Gastrocnemius medialis (tissue), 4 donors: ENCODE data around the gene SRSF4. TPM values are rescaled to one million over a fixed set of nuclear protein-coding genes. Genes with fewer than 3 reads are reported as not detected.

Experiments used
- ATAC-seq, 2 donors: fragments of 150-250 bp; one replicate each; pipeline ENCODE4 v1.9.1; 2016
- DNase-seq, 2 donors: peaks; one replicate each; pipeline ENCODE4 v3.0.0-alpha.2; 2019
- H3K27ac ChIP-seq, 4 donors: fragments of 200-600 bp; sonication (generic); 1 replicate in 1 of 4; 2 replicates in 3 of 4; pipeline ENCODE4 v1.5.1; 2016 to 2018; ENCODE audit warnings: mild to moderate bottlenecking in 2 of 4, moderate library complexity in 1 of 4
- H3K27me3 ChIP-seq, 3 donors: fragments of 200-600 bp; sonication (generic) in 2 of 3; 1 replicate in 1 of 3; 2 replicates in 2 of 3; pipeline versions ENCODE4 v1.5.1 to v1.6.0; 2016 to 2019; ENCODE audit warnings: mild to moderate bottlenecking in 1 of 3, moderate library complexity in 1 of 3
- H3K36me3 ChIP-seq, 2 donors: fragments of 200-600 bp; sonication (generic) in 1 of 2; one replicate each; pipeline ENCODE4 v1.5.1; 2017 to 2018
- H3K4me1 ChIP-seq, 2 donors: fragments of 200-600 bp; sonication (generic) in 1 of 2; one replicate each; pipeline ENCODE4 v1.5.1; 2016 to 2017; ENCODE audit warnings: mild to moderate bottlenecking in 2 of 2
- H3K4me3 ChIP-seq, 4 donors: fragments of 200-600 bp; sonication (generic) in 3 of 4; 1 replicate in 1 of 4; 2 replicates in 3 of 4; pipeline ENCODE4 v1.5.1; 2016 to 2019; ENCODE audit warnings: mild to moderate bottlenecking in 2 of 4
- H3K9me3 ChIP-seq, 3 donors: fragments of 200-600 bp; sonication (generic) in 2 of 3; 1 replicate in 1 of 3; 2 replicates in 2 of 3; pipeline ENCODE4 v1.5.1; 2016 to 2019
- POLR2A ChIP-seq, 2 donors: fragments of 450-650 bp; IDR thresholded peaks; one replicate each; pipeline ENCODE4 v1.6.1; 2017; ENCODE audit warnings: antibody characterized with exemption in 2 of 2, mild to moderate bottlenecking in 2 of 2, moderate library complexity in 2 of 2
- in situ Hi-C, 4 donors: fragments of 200-750 bp; cut with MboI; loops; one replicate each; pipeline versions ENCODE4 v1.15.0 to v1.8.0; 2017; ENCODE audit warnings: low sequenced_read_pairs in 4 of 4
- intact Hi-C: fragments of 100-400 bp; cut with DNase I; formaldehyde crosslinking; loops from one replicate; pipeline ENCODE4 v1.15.1; 2023; ENCODE audit warnings: low total_unique reads
- total RNA-seq, 4 donors: library from RNA; depleted of rRNA; stranded (reverse); fragments of >200 nt; gene quantifications; one replicate each; pipeline versions ENCODE4 v1.1.0 to v1.2.3, GENCODE V29; 2016
- TF ChIP-seq, protein P1 (sequence below), 5 experiments: fragments of 450-650 bp in 3 of 5; fragments of 200-600 bp in 2 of 5; sonication (generic) in 2 of 5; IDR thresholded peaks in 4 of 5; conservative IDR thresholded peaks in 1 of 5; 1 replicate in 4 of 5; 2 replicates in 1 of 5; pipeline ENCODE4 v1.5.1; 2016 to 2019; ENCODE audit warnings: antibody characterized with exemption in 5 of 5, mild to moderate bottlenecking in 3 of 5, moderate library complexity in 3 of 5

SRSF4 gene
- total RNA-seq, 4 donors from 2014 or later, result 42.4 to 72.5 (median 65.4) TPM

DNA sequence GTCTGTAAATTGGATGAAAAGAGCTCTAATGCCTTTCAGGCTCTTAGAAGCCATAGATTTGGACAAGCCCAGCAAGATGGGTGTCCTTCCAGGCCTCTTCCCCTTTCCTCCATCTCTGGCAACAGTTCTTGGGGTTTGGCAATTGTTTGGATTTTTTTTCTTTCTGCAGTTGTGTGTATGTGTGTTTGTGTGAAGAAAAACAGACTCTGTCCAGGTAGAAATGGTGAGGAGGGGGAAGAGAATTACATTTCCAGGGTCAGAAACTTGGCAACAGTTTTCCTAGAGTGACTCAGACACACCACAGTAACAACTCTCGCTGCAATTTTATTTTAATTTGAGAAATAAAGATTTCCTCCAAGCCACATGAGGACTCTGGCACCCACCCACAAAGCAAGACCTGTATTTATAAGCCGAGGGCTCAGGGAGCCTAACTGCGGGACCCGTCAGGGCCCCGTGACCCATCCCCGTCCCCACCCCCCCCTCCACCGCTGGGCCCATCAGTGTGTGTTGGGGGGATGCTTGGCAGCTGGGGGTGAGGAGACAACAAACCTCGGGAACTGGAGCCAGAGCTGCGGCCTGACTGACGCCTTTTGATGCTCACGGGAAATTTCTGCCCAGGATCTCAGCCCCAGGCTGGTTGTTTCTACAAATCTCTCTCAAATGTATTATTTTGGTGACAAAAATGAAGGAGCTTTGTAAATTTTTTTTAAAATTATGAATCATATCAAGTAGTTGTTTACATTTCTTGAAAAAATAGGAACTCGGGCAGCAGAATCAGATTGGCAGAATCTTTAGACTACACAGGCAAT is 62.4 kb downstream of the SRSF4 start:
- Histone ChIP-seq H3K4me3 (no peak overlapping the region), H3K27ac (no peak overlapping the region), H3K36me3 (peaks cover 0 to 29% of the 10 kb centered on the region in 2 donors), H3K9me3 (no peaks in the 10 kb centered on the region), H3K4me1 (peaks cover 0 to 18% of the 10 kb centered on the region in 2 donors), H3K27me3 (peaks cover 26 to 35% (median 30%) of the 10 kb centered on the region in 3 donors)
- no peak for ATAC-seq
- DNase-seq, result no peak
- in situ Hi-C loops, result no loop called here
- TF ChIP-seq POLR2A (IDR thresholded peaks at IDR 0.05), result no peak
- TF ChIP-seq, protein P1, sequence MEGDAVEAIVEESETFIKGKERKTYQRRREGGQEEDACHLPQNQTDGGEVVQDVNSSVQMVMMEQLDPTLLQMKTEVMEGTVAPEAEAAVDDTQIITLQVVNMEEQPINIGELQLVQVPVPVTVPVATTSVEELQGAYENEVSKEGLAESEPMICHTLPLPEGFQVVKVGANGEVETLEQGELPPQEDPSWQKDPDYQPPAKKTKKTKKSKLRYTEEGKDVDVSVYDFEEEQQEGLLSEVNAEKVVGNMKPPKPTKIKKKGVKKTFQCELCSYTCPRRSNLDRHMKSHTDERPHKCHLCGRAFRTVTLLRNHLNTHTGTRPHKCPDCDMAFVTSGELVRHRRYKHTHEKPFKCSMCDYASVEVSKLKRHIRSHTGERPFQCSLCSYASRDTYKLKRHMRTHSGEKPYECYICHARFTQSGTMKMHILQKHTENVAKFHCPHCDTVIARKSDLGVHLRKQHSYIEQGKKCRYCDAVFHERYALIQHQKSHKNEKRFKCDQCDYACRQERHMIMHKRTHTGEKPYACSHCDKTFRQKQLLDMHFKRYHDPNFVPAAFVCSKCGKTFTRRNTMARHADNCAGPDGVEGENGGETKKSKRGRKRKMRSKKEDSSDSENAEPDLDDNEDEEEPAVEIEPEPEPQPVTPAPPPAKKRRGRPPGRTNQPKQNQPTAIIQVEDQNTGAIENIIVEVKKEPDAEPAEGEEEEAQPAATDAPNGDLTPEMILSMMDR (IDR thresholded peaks at IDR 0.05 in 4 of 5, conservative IDR thresholded peaks at IDR 0.05 in 1 of 5), result no peak
- intact Hi-C loops, result no loop called here

DNA sequence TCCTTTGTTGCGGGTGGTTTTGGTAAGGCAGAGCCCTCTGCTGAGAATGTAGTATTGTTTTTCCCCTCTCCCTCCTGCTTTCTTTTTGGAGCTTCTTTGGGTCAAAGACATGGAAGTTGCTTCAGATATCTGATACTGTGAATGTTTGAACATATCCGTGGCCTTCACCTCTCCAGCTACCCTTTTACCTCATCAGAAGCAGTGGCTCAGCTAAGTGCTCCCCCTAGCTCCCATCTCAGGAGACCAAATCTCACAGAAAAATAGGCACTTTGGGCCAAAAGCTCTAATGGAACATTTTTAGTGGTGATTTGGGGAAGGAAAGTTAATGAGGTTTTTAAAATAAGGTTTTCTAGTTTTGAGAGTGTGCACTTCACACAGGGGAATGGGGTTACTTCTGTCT is 64.3 kb downstream of the SRSF4 start:
- ATAC-seq, result no peak
- H3K4me3 ChIP-seq, result no peak overlapping the region
- no peak for DNase-seq
- H3K4me1 ChIP-seq, result peaks cover 0 to 6% of the 10 kb centered on the region in 2 donors
- H3K36me3 ChIP-seq, result peaks cover 0 to 36% of the 10 kb centered on the region in 2 donors
- TF ChIP-seq, protein P1 (IDR thresholded peaks at IDR 0.05 in 4 of 5, conservative IDR thresholded peaks at IDR 0.05 in 1 of 5), result no peak
- no peak for TF ChIP-seq POLR2A (IDR thresholded peaks at IDR 0.05)
- intact Hi-C loops, result no loop called here
- H3K27ac ChIP-seq, result no peak overlapping the region
- no peaks in the 10 kb centered on the region for H3K9me3 ChIP-seq
- H3K27me3 ChIP-seq, result peaks cover 13 to 17% (median 13%) of the 10 kb centered on the region in 3 donors
- in situ Hi-C loops, result no loop called here

DNA sequence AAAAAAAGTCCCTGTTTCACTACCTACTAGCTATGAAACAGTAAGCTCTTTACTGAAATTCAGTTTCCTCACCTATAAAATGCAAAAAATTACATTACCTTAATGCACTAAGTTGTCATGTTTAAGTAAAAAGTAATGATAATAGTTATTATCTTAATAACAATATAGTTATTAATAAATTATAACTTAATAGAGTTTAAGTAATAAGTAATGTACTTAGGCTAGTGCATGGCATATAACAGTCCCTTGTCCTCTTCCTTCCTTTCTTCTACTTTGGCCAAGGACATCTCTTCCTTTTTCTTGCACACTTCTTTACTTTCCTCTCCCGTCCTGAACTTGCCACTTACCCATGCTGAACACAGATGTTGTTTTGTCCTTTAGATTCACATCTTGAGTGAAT is 67.0 kb downstream of the SRSF4 start:
- Histone ChIP-seq H3K27ac (no peak overlapping the region), H3K27me3 (no peaks in the 10 kb centered on the region), H3K4me1 (no peaks in the 10 kb centered on the region), H3K36me3 (peaks cover 0 to 51% of the 10 kb centered on the region in 2 donors), H3K9me3 (no peaks in the 10 kb centered on the region), H3K4me3 (no peak overlapping the region)
- ATAC-seq (no peak), DNase-seq (no peak)
- TF ChIP-seq, protein P1 (IDR thresholded peaks at IDR 0.05 in 4 of 5, conservative IDR thresholded peaks at IDR 0.05 in 1 of 5), result no peak
- TF ChIP-seq POLR2A (IDR thresholded peaks at IDR 0.05), result no peak
- intact Hi-C loops (no loop called here), in situ Hi-C loops (no loop called here)

DNA sequence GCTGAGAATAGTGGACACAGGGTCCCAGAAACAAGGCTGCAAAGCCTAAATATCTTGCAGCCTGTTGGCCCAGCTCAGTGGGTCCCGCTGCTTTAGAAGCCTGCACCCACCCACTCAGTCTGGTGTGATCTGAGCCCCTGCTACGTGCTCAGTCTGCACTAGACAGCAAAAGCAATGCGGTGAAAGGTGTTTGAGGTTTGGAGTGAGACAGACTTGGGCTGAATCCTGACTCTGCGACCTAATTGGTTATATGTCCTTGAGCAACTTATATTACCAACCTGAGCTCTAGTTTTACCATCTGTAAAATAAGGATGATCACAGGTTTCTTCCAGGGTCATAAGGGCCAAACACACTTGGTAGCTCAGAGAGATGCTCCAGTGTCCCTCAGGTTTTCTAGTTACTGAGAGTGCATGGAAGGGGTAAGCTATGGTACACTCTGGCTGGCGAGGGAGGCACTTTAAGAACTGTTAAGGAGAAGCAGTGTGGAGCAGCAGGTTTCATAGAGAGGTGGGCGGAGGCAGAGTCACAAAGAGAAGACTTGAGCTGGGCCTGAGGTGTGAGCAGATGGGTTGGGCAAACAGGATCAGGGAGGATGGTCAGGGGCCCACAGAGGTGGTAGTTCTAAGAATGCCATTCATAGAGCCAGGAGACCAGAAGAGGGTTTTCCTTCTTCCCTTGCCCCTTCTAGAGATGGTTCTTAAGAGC is 68.1 kb downstream of the SRSF4 start:
- in situ Hi-C loops (no loop called here), intact Hi-C loops (no loop called here)

More for the DNA sequence above, 68.1 kb downstream of the SRSF4 start:
- Histone ChIP-seq H3K27me3 (no peaks in the 10 kb centered on the region), H3K36me3 (peaks cover 0 to 55% of the 10 kb centered on the region in 2 donors), H3K9me3 (no peaks in the 10 kb centered on the region), H3K4me3 (no peak overlapping the region), H3K4me1 (no peaks in the 10 kb centered on the region), H3K27ac (no peak overlapping the region)
- TF ChIP-seq, protein P1 (IDR thresholded peaks at IDR 0.05 in 4 of 5, conservative IDR thresholded peaks at IDR 0.05 in 1 of 5), result no peak
- no peak for TF ChIP-seq POLR2A (IDR thresholded peaks at IDR 0.05)
- ATAC-seq, result no peak
- no peak for DNase-seq
